HG03469 (cell line): ENCODE results near the gene ARHGAP8.

Source experiments
- ATAC-seq: cut with Tn5 transposase; IDR thresholded peaks from one replicate; pipeline ENCODE4 v1.9.1; 2021; ENCODE audit warnings: mild to moderate bottlenecking, moderate library complexity, moderate number of reproducible peaks; ENCODE audit not compliant: unreplicated experiment

ARHGAP8 gene

GRCh38 chr22:44764974-44765373 lies 12.6 kb downstream of the ARHGAP8 start:
- ATAC-seq = no peak

- ATAC-seq = no peak
These were observed 13.4 kb downstream of the ARHGAP8 start for GRCh38 chr22:44765571-44766285.

GRCh38 chr22:44773082-44773481 lies 20.7 kb downstream of the ARHGAP8 start:
- ATAC-seq = no peak

- no peak for ATAC-seq
These were observed 23.5 kb downstream of the ARHGAP8 start for GRCh38 chr22:44775862-44776261.

- ATAC-seq = no peak
These were observed 24.4 kb downstream of the ARHGAP8 start for GRCh38 chr22:44776605-44777363.

GRCh38 chr22:44777364-44777755 lies 25.0 kb downstream of the ARHGAP8 start:
- ATAC-seq = no peak

- no peak for ATAC-seq
These were observed 28.6 kb downstream of the ARHGAP8 start for GRCh38 chr22:44780876-44781449.

- no peak for ATAC-seq
These were observed 30.1 kb downstream of the ARHGAP8 start for GRCh38 chr22:44782363-44782963.

- no peak for ATAC-seq
These were observed 30.7 kb downstream of the ARHGAP8 start for GRCh38 chr22:44783091-44783490.

- no peak for ATAC-seq
These were observed 31.2 kb downstream of the ARHGAP8 start for GRCh38 chr22:44783581-44783980.

GRCh38 chr22:44786136-44786535 lies 33.8 kb downstream of the ARHGAP8 start:
- no peak for ATAC-seq

- ATAC-seq = no peak
These were observed 34.2 kb downstream of the ARHGAP8 start for GRCh38 chr22:44786610-44787009.

GRCh38 chr22:44787832-44788231 lies 35.5 kb downstream of the ARHGAP8 start:
- no peak for ATAC-seq

- ATAC-seq = no peak
These were observed 40.7 kb downstream of the ARHGAP8 start for GRCh38 chr22:44793106-44793505.

- ATAC-seq = no peak
These were observed 41.3 kb downstream of the ARHGAP8 start for GRCh38 chr22:44793506-44794172.

- no peak for ATAC-seq
These were observed 43.6 kb downstream of the ARHGAP8 start for GRCh38 chr22:44795701-44796630.

GRCh38 chr22:44797181-44797725 lies 44.9 kb downstream of the ARHGAP8 start:
- no peak for ATAC-seq

- no peak for ATAC-seq
These were observed 46.9 kb downstream of the ARHGAP8 start for GRCh38 chr22:44799077-44799945.
